Measurements from ENCODE around the gene GABPB2.

GABPB2 gene

GRCh38 chr1:151171190-151171589 lies 100.6 kb downstream of the GABPB2 start:
- H3K27me3 ChIP-seq (ENCODE audit: low read depth, low read length) = no peaks in the 10 kb centered on the region
- no peak overlapping the region for H3K27ac ChIP-seq (ENCODE audit: low read length)
- peaks cover 26 to 56% of the 10 kb centered on the region in 2 donors for H3K36me3 ChIP-seq (ENCODE audit: control insufficient read depth in 1 of 2, insufficient read depth in 2 of 2, low read length in 2 of 2)
- H3K9me3 ChIP-seq (ENCODE audit: control insufficient read depth in 1 of 2, low read length in 2 of 2) = no peaks in the 10 kb centered on the region
- peaks cover 10 to 16% of the 10 kb centered on the region in 2 donors for H3K4me1 ChIP-seq (ENCODE audit: control insufficient read depth in 1 of 2, insufficient read depth in 2 of 2, low read length in 2 of 2)
- H3K4me3 ChIP-seq (ENCODE audit: low read depth in 1 of 2, low read length in 2 of 2) = no peak overlapping the region

Measured in muscle layer of duodenum (tissue), 2 donors.